ENCODE results near the gene EXOC6B.

EXOC6B gene

DNA sequence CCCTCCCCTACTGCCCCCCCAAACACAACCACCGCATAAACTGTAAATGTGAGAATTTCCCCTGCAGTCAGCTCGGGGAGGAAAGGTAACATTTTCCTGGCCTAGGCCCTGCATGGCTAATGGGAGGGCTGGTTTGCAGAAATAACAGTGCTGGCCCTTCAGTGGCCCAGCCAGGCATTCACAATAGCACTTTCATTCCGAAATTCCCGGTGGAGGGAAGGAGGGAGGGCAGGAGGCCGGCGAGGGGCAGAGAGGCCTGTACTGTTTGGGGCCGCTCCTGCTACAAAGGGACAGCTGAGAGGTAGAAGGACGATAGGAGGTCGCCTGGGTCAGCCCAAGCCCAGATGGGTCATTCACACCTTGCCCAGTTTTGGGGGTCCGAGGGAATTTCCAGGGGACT is 689.5 kb downstream of the EXOC6B start:
- no peak for DNase-seq (ENCODE audit: low read depth in 2 of 2)

DNA sequence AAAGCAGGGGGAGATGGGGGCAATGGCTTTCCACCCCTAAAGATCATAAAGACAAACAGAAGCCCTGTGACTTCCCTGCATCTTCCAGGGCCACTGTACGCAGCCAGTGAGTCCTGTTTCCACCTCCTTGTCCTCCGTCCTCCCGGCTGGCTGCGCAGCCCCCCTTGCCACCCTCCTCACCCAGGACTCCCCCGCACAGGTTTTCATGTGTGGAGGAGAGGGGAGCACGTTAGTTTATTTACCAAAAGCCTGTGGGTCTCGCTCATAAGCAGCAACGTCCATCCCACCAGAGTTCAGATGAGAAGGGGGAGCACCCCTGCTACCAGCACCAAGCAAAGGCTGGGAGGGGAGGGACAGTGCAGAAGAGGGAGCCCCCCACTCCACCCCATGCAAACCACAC is 689.9 kb downstream of the EXOC6B start:
- no peak for DNase-seq (ENCODE audit: low read depth in 2 of 2)

DNA sequence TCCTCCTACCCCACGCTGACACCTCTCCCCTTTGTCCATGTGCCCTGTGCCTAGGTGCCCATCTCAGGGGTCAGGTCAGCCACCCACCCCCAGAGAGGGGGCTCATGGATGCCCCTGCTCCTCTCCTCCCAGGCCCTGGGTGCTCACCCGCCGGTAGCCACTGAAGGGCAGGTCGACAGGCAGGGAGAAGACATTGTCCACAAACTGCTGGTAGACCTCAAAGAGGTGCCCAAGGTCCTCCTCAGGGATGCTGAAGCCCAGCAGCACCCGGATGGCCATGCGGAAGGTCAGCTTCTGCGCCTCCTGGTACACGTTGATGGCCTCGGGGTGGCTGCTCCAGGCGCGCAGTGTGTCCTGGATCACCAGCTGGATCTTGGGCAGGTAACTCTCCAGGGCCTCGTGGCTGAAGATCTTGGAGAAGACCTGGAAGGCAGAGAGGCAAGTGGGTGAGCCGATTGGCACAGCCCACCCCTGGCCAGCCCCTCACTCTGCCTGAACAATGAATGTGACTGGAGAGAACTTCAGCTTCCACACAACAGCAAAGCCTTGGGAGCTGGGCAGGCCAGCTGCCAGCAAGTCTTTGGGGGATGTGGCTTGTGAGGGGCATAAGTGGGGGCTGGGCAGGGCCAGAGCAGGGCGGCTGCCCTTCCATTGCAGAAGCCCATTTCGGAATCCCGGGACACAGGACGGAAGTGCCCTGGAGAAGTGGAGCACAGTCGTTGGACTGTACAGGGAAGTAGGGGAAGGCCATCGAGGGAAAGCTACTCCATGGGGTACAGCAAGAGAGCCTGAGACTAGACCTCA is 690.6 kb downstream of the EXOC6B start:
- DNase-seq (ENCODE audit: low read depth in 2 of 2) = no peak

DNA sequence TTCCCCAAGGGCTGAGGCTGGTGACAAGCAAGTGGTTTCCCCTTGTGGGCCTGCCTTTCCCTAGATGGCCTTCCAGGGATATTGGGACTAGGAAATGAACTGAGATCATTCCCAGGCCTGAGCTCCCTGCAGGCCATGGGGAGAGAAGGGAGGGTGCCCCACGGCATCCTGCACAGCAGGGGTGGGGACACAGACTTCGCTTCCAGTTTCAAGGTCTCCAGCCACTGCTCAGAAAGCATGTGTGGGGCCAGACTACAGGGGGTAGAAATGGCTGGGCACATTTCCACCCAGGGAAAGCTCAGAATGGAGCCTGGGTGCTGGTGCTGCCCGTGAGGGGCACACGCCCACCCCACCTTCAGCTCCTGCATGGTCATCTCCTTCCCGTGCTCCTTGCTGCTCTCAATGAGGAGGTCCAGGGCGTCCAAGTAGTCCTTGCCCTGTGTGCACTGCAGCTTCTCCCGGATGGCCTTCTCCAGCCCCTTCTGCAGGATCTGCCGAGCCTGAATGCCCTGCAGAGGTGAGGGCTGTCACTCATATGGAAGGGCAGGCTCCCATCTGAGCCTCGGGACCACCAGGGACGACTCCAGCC is 691.3 kb downstream of the EXOC6B start:
- DNase-seq (ENCODE audit: low read depth in 2 of 2) = no peak

DNA sequence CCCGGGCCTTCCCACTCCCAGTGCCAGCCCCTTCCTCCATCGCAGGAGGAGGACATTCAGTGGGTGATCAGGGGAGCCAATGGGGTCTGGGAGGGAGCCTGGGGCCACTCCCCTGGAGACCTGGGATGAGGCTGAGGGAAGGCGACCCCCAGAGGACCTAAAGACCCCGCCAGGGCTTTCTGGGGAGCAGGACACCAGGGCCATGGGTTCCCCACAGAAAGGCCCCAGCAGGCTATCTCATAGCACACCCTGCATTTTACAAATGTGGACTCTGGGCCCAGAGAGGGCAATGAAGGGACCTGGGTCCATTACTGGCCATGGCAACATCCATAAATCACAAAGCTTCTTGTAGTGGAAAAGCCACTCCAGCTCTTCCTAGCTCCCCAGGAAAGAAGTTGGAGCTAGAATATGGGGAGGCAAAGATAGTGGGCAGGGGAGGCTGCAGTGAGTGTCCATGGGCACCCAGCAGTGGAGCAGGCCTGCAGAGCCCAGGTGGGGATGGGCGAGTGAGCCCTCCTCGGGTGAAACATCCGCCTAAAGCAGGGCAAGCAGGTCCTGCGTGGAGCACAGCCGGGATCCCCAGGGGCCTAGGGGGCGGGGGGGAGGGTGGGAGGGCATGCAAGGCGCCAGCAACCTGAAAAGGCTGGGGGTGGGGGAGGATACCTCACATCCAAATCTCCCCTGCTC is 692.0 kb downstream of the EXOC6B start:
- DNase-seq (ENCODE audit: low read depth in 2 of 2) = no peak

DNA sequence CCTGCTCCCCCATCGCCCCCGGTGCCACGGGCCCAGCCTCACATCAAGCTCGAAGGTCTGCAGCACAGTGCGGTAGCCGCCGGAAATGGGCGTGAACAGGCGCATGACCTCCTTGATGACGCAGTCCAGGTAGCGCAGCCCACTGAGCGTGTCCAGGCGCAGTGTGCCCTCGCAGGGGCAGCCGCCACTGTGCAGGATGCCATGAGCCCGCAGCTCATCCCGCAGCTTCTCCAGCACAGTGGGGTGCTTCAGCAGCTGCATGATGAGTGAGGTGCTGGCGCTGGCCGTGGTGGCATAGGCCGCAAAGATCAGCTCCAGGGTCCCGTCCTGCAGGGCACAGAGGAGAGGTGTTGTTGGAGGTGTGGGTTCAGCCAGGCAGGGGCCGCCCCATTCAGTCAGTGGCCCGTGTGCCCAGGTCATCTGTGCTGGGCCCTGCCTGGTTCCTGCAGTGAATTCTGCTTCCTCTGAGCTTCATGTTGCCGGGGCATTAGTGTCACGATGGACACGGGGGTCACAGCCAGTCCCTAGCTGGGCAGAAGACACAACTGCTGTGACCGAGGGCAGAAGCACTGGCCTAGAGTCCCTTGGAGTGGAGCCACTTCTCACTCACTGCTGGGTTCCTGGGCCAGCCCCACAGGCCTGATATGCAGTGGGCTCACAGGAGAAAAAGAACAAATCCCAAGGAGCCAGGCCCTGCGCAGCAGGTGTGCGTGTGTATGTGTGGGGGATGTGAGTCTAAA is 692.7 kb downstream of the EXOC6B start:
- DNase-seq (ENCODE audit: low read depth in 2 of 2) = no peak

DNA sequence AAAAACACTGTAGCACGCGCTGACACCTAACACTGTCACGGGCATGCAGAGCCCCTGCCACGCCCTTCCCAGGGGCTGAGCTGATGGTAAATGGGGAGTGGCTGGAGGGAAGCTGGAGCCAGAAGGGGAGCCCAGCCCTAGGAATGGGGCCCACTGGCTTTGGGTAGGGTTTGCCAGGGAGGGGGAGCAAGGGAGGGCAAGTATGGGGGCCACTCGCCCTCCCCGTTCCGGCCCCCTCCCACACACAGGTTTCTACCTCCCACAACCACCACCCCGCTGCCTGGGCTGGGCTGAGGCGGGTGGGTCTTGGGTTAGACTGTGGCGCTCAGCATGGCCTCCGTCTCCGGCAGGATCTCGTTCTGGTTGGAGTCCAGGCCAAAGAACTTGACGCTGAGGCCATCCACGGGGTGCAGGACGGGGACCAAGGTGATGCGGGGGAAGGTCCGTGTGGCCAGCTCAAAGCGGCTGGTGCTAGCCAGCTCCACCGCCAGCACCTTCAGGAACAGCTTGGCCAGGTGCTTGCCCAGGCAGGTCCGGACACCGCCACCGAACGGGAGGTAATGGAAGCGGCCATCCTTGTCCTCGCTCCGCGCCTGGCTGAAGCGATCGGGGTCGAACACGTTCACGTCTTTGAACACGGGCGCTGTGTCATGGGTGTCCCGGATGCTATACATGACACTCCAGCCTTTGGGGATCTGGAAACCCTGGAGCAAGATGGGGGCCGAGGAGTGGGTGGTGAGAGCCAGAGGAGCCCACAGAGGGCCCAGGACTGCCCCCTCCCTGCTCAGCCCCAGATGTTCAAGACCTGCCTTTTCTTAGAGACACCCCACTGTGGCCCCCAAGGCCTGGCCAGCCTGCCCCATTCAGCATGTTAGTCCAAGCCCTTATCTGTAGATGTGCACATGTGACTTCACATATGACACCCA is 693.7 kb downstream of the EXOC6B start:
- DNase-seq (ENCODE audit: low read depth in 2 of 2) = no peak

DNA sequence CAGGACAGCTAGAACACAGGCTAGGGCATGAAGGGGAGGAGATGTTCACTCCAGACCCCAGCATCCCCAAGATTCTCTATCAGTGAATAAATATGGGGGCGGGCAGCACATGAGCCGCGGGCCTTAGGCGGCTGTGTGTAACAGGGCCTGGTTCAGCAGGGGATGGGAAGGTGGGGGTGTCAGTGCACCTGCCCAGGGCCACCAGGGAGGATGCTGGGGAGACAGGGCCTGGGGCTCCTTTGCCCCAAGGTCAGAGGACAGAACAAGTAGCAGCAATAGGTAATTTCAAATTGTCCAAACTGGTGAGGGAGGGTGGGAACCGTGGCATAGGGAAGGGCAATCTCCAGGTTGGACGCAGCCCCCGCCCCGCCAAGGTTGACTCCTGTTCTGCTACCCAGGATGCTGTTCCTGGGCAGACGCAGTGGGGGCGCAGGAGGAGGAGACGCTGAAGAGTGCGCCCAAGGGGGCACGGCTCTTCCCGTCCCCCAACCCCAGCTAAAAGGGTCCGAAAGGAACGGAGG is 694.4 kb downstream of the EXOC6B start:
- DNase-seq (ENCODE audit: low read depth in 2 of 2) = no peak

DNA sequence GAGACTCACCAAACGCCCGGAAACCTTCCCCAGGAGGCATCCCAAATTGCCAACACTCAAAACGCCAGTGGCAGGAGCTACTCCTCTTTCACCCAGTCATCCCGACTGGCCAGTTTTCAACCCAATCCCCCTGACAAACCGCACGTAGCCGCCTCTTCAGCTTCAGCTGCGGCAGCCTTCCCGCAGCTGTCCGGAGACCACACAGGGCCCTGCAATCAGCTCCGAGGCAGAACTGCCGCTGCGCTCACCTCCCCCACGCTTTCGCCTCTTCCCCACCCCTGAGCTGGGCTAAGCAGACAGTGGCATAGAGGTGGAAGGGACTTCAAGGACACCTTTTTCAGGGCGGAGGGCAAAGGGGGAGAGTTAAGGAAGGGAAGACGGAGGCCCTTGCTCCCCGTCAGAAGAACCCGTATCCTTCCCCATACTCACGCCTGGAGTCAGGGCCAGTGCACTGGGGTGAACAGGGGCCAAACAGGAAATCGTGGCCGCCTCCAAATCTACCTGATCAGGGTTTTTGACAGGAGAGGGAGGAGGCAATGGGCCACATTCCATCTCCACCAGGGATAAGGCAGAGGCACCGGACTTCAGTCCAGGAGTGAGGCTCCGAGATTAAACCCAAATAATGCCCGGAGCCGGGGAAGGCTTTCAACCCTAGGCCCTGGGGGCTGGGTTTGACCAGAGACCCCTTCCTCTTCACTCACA is 695.0 kb downstream of the EXOC6B start:
- no peak for DNase-seq (ENCODE audit: low read depth in 2 of 2)

DNA sequence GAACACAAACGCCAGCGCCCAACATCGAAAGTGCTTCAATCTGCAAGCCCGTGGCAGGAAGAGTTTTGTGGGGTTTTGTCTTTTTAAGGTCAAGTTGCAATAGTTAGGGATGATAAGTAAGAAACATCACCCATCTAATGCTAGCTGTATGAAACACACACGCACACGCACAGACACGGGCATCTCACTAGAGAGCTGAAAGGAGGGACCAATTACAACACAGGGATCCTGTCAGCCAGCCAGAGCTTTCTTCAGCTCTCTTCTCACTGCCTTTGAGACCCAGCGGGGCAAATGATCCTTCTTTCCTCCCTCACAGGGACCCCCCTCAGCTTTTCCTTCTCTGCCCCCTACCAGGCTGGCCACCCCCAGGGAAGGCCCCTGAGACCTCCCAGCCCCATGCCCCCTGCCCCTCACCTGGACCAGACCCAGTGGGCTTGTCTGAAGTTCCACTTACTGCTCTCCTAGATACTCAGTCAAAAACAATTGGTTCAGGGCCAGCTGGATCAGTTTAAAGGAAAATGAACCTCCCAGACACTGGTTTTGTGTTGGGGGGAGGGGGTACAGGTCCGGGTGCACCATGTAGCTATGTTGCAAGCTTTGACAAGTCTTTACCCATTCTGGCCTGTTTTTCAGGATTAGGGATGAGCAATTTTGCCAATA is 696.0 kb downstream of the EXOC6B start:
- no peak for DNase-seq (ENCODE audit: low read depth in 2 of 2)

DNA sequence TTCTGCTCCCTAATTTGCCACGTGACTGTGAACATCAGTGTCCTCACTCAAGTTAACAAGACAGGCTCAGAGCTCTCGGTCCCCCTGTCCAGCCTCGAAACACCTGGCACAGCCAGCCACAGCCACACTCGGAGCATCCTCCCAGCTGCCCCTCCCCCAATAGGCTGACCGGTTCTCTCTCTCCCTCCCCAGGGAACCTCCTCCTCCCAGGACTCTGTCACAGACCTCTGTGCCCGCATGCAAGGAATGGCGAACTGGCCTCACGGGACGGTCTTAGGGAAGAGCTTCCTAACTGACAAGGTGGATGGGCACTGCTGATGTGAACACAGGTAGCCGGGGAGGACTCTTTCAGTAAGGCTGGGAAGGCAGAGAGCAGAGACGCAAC is 697.0 kb downstream of the EXOC6B start:
- no peak for DNase-seq (ENCODE audit: low read depth in 2 of 2)

DNA sequence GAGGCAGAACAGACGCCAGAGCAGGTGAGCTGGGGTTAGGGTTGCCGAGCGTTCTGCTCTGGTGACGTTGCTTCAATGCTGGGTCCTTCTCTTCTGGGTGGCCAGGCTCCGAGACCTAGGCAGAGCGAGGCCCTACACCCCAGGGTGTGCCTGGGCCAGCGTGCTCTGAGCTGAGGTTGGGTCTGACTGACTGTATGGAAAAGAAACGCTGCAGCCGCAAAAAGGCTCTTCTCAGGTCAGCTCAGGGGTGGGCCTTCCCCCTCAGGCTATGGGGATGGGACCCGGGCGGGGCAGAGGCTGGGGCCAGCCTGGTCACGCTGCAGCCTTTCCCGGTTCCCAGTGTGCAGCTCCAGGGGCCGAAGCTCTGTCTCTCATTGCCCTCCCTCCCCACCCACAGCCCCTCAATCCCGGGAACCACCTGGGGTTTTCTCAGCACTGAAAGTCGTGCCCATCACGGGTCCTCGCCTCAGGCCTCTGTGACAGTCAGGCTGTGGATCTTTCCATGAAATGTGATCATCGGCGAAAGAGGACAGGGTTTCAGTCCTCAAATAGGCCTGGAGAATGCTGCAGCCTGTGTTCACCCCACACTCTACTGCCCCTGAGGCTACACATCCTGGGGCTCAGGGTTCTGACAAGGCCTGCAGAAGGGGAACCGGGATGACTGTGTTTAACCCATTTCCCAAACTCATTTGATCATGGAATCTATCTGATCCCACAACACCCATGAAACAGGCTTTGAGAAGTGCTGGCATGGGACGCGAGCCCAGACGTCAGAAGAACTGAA is 697.6 kb downstream of the EXOC6B start:
- DNase-seq (ENCODE audit: low read depth in 2 of 2) = no peak

DNA sequence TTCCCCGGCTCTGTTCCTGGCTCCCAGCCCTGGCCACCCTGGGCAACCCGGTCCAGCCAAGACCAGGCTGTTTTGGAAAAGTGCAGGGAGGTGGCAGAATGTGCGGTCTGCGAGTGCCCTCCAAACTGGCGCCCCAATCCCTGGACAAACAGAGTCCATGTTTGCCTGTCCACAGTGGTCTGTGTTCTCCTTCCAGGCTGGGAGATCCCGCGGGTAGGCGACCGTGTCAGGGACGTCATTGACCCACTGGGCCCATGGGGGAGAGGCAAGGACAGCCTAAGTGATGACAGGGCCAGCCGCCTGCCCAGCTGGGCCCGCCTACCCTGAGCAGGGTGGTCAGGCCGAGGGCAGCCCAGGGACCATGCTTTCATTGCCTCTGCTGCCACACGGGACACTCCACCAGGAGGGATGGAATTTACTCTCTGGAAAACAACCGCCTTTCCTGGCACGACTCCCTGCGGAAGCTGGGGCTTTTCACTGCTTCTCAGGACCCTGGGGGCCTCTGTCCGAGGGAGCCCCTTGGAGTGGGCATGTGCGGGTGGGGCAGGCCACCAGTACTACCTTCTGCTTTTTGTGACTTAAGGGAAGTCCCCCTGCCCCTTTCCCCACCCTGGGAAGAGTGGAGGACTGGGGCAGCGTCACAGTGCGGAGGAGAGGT is 698.3 kb downstream of the EXOC6B start:
- DNase-seq (ENCODE audit: low read depth in 2 of 2) = no peak

DNA sequence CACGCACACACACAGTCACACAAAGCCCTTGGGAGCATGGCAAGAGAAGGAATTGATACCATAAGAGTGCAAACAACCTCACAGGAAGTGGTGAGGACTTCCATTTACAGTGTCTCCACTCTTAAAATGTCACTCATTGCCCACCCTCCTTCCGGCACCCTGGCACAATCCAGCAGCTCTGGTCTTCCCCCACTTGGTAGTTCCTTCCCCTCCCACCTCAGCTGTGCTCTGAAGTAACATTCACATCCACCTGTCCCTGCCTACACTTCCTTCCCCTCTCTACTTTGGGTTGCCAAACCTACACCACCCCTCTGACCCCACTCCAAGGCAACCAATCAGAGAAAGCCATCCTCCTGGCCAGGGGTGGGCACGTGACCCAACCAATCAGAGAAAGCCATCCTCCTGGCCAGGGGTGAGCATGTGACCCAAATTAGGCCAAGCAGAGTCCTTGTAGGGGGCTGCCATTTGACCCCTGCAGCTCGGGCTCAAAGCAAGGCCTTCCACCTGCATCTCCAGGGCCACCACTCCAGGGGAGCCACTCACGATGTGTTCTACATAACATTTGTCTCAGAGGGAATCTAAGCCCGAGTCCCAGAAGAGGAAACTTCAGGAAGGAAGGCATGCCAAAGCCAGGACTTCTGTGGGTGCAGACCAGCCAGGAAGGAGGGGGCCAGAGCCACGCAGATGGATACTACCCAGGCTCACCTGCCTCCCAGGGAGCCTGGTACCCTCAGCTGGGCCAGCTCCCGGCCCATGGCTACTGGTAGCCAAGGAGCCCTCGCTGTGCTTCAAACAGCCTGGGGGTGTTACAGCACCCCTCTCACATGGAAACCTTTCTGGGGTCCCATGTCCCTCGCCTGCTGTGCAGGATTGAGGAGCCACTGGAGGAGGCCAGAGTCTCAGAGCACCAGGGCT is 699.4 kb downstream of the EXOC6B start:
- DNase-seq (ENCODE audit: low read depth in 2 of 2) = no peak
